K562 (cell line): ENCODE data around the gene TMCC1. TPM values are rescaled to one million over a fixed set of nuclear protein-coding genes. Genes with fewer than 3 reads are reported as not detected.

Experiments used
- ATF1 ChIP-seq, 2 experiments: fragments of 450-650 bp in 1 of 2; IDR thresholded peaks; 2 replicates each; pipeline ENCODE4 v1.6.1; 2016; ENCODE audit warnings: missing compliant biosample characterization in 1 of 2, missing genetic modification characterization in 1 of 2
- BRD9 ChIP-seq: fragments of 450-650 bp; IDR thresholded peaks from 2 replicates; pipeline ENCODE4 v1.6.1; 2018; ENCODE audit warnings: low read depth; ENCODE audit not compliant: partially characterized antibody
- CBFB ChIP-seq: sonication (generic); formaldehyde crosslinking; IDR thresholded peaks from 2 replicates; pipeline ENCODE4 v1.4.0; 2020; ENCODE audit warnings: mild to moderate bottlenecking, missing genetic modification reagents
- CHAMP1 ChIP-seq: fragments of 450-650 bp; IDR thresholded peaks from 2 replicates; pipeline ENCODE4 v1.6.1; 2016; ENCODE audit warnings: mild to moderate bottlenecking
- COPS2 ChIP-seq: fragments of 450-650 bp; conservative IDR thresholded peaks from 2 replicates; pipeline ENCODE4 v1.6.1; 2016; ENCODE audit warnings: mild to moderate bottlenecking, moderate library complexity
- ELF2 ChIP-seq: fragments of 250-450 bp; sonication (Bioruptor Pico); IDR thresholded peaks from 2 replicates; pipeline ENCODE4 v1.5.0; 2021; ENCODE audit warnings: mild to moderate bottlenecking
- ELK3 ChIP-seq: fragments of 450-650 bp; formaldehyde crosslinking; IDR thresholded peaks from 2 replicates; pipeline ENCODE4 v1.4.0; 2020; ENCODE audit warnings: mild to moderate bottlenecking
- GTF2F1 ChIP-seq: IDR thresholded peaks from 2 replicates; pipeline ENCODE4 v1.6.1; 2011; ENCODE audit warnings: low read depth, low read length, improper control_type of control experiment
- MLLT1 ChIP-seq, 2 experiments: fragments of 450-650 bp; IDR thresholded peaks; 2 replicates each; pipeline ENCODE4 v1.6.1; 2016
- NR0B1 ChIP-seq: fragments of 450-650 bp; IDR thresholded peaks from one replicate; pipeline ENCODE4 v1.6.1; 2018; ENCODE audit warnings: mild to moderate bottlenecking, moderate library complexity; ENCODE audit not compliant: partially characterized antibody
- TCFL5 ChIP-seq: fragments of 250-450 bp; sonication (Bioruptor Pico); conservative IDR thresholded peaks from 2 replicates; pipeline ENCODE4 v1.6.1; 2021; ENCODE audit warnings: mild to moderate bottlenecking, moderate library complexity, matching md5 sums
- USF2 ChIP-seq: sonication (generic); formaldehyde crosslinking; IDR thresholded peaks from 2 replicates; pipeline ENCODE4 v1.5.0; 2020; ENCODE audit warnings: missing genetic modification reagents
- ZBTB2 ChIP-seq: fragments of 450-650 bp; IDR thresholded peaks from 2 replicates; pipeline ENCODE4 v1.6.1; 2016; ENCODE audit warnings: antibody characterized with exemption
- polyA plus RNA-seq, 8 experiments: library from polyadenylated mRNA; depleted of rRNA in 4 of 8; stranded (reverse) in 5 of 8; unstranded in 3 of 8; fragments of >200 nt; fragmentation: Nextera tagmentation in 2 of 8; fragmentation: Illumina TruSeq in 1 of 8; extraction: Ambion mirVana in 2 of 8; extraction: Trizol in 1 of 8; gene quantifications; 2 replicates each; pipeline versions ENCODE4 v1.2.1 to v1.2.3, GENCODE V29; 2011 to 2014; ENCODE audit warnings: inconsistent platforms in 1 of 8, missing spikeins in 1 of 8
- total RNA-seq, 7 experiments: library from RNA; depleted of rRNA in 6 of 7; stranded (reverse); fragments of >200 nt in 6 of 7; fragmentation: Illumina TruSeq in 2 of 7; extraction: Trizol in 2 of 7; gene quantifications; 2 replicates each; pipeline versions ENCODE4 v1.2.1 to v1.2.3, GENCODE V29; 2011 to 2021; ENCODE audit warnings: low replicate concordance in 1 of 7

Gene TMCC1
- total and polyA plus RNA-seq, 9 of the 15 experiments (the other 6 are each of a cell fraction or from before 2014, with no cell fraction given), result 0.89 to 8.7 (median 4.0) TPM

- TF ChIP-seq USF2 (CRISPR knock-in tag) (no peak), ATF1 (CRISPR knock-in tag; IDR thresholded peaks at IDR 0.05) (no peak), ATF1 (tag; IDR thresholded peaks at IDR 0.05) (no peak), MLLT1 (IDR thresholded peaks at IDR 0.05) (no peak), CHAMP1 (0 out of 2 replicates have a peak, but pooled peaks have one; percentile 31), COPS2 (no peak), ELF2 (CRISPR knock-in tag) (no peak), TCFL5 (CRISPR knock-in tag) (no peak), NR0B1 (no peak), GTF2F1 (no peak), ZBTB2 (no peak), ELK3 (CRISPR knock-in tag) (no peak), CBFB (CRISPR knock-in tag) (no peak), BRD9 (no peak)
Measured at GRCh38 chr3:129793942-129794310, 99.6 kb downstream of the TMCC1 start (continued).
